Activated T-cell treated with anti-CD3 and anti-CD28 coated beads, Interleukin-2, amount 50 U/mL, for 1 hour (primary cell): ENCODE results near the gene HCN3.
A peak's percentile ranks its signal among the peaks of the same experiment; 100 is the strongest.

Source experiments
- DNase-seq: peaks from one replicate; pipeline ENCODE4 v3.0.0-alpha.2; 2020

Gene HCN3

GRCh38 chr1:155254714-155255242, 22.5 kb upstream of the HCN3 start:
- no peak for DNase-seq

DNA sequence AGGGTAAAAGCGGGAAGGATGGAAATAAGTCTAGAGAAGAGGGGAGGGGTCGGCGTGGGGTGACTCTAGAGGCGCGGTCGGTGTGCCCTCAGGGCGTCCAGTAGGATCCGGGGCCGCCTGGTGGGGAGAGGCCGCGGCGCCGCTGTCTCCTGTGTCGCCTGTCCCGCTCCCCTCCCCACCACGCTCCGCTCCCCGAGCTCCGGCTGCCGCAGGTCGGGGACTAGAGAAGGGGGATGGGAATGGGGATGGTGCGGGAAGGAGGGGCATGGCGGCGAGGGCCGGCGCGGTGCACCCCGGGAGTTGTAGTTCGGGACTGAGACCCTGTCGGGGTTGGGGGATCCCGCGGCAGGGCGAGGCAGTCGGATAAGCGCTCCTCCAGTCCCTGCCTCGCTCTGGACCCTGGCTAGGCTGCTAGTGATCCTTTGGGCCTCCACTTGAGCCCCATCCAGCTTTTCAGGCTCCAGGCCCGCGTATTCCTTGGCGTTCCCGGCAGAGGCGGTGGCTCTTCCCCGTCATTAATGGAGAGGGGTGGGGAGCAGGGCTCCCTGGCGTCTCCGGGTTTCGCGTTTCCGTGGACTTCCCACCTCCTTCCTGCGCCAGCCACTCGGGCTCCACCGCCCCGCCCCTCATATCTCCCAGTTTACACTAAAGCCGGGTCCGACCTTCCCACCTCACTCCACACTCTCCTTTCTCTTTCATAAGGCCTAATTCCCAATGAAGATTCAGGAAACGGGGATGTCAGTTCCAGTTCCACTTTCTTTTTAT, 21.8 kb upstream of the HCN3 start, which contains the start of gene ENTREP3:
Gene ENTREP3, minus strand, starts transcription at position 241 of the 765 bp plus-strand sequence. CDS start 606 bp downstream, outside the sequence.
- DNase-seq: peak; percentile 76

GRCh38 chr1:155256058-155256852, 21.0 kb upstream of the HCN3 start:
- DNase-seq: no peak

DNA sequence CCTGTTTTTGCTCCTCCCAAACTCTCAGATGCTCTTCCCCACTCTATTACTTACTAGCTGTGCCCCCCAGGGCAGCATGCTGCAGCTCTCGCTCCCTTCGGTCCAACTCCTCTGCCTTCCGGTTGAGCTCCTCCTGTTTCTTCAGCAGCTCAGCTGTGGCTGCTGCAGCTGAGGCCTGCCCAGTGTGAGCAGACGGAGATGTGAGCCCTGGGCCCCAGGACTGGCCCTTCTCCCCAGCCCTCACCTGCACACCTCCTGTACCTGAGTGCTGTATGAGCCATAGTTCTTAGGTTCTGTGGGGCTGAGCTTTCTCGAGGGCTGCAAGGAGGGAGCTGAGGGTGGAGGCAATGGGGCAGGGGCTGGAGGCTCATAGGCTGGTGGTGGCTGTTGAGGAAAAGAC, 17.0 kb upstream of the HCN3 start:
- DNase-seq: no peak

- DNase-seq: no peak
Observed at GRCh38 chr1:155261493-155261851, 15.8 kb upstream of the HCN3 start.

DNA sequence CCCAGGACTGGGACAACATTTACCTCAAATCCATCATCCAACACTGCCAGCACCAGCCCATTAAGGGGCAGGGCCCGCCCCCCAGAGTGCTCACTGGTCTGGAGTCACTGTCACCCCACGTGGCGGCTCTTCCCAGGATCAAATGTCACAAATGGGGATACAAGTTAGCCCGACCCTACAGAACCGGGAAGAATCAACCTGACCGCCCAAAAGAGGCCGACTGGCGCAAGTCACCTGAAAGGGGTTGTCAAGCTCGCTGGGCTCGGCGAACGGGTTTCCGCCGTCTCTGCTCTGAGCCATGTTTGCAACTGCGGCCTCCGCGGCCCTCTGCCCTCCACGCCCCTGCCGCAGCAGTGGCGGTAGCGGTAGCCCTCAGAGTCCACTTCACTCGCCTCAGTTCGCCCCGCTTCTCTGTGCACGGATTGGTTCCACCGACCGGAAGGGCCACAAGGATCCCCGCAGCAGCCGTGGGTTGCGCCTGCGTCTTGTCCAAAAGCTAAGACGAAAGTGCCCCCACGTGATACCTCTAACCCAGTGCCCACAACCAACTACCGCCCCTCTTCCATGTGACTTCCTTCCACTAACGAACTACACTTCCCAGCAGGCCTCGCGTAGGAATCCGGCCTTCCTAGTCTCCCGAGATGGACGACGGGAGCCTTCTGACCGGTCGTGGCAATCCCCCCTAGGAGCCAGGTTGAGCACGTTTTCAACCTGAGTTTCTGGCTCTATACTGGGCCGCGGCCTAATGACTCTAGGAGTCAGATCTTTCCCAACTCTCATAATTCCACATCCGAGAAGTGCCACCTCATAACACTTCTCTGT, 15.2 kb upstream of the HCN3 start, which contains the start of gene SCAMP3:
Gene SCAMP3, minus strand, starts transcription at position 509 of the 822 bp plus-strand sequence. Its CDS starts 209 bp downstream, at position 300.
- DNase-seq: peak; percentile 75

GRCh38 chr1:155263067-155263466, 14.2 kb upstream of the HCN3 start:
- DNase-seq: no peak

DNA sequence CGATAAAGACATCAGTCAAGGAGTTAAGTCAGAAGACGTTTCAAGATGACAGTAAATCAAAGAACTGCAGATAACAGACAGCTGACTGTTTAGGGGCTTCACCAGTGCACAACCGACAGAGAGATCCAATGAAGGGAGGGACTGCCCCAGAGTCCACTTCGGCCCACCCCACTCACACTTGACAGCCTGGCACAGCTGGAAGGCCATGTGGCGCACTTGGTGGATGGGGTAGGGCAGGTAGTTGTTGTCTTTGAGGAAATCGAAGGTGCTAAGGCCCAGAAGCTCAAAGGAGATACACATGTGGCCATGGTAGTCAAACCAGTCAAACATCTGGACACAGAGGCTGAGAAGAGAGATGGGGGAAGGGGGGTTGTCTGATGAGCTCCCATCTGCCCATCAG, 10.7 kb upstream of the HCN3 start:
- DNase-seq: no peak

DNA sequence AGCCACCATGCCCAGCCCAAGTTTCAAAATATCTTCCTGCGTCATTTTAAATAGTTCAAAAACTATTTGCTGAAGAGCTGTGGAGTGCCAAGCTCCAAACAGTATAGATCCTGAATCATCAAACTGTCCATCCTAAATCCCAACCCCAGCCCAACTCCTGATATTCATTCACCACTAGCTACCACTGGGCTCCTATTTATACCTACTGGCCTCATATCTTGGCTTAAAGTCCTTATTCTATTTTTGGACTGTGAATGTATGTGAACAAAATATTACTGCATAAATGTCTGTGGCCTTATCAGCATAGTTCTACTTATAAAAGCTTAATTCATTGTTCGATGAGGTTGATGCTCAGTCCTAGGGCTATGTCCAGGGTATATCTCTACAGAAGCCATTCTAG, 9.9 kb upstream of the HCN3 start:
- DNase-seq: no peak

- DNase-seq: no peak
Observed at GRCh38 chr1:155268630-155269029, 8.6 kb upstream of the HCN3 start.

GRCh38 chr1:155269381-155269780, 7.9 kb upstream of the HCN3 start:
- DNase-seq: no peak

DNA sequence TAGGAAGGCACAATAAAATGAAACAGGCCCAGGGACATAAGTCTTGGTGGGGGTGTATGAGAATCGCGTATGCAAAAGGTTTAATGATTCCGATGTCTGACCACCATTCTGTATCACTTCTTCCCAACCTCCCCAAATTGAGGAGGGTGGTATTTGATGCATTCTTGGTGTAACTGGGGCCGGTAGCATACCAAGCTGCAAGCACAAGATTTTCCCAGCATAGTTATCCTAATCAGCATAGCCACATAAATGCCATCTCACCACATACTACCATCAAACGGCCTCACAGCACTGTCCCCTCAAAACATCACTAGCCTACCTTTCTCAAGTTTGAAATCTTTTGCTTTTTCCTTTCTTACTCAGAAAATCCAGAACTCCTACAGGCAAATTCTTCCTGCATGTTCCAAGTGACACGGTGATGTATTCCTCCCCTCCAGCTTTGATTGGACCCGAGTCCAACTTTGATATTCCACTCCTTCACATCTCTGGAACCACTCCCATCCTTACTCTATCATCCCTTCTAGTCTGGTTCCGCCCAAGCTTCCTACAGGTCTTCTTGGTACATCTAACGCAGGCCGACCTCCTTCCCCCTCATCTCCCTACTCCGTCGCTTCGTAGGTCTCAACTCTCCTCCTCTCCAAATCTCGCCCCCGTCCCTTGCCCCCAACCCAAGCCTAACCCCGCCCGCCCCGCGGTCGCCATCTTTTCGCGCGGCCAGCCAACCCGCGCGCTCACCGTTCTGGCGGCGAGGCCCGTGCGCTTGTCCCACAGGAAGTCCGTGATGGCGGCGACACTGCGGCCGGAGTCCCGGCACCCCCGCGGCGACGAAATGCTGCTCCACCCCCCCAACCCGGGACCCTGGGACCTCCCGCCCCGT, 4.6 kb upstream of the HCN3 start:
- DNase-seq: no peak

DNA sequence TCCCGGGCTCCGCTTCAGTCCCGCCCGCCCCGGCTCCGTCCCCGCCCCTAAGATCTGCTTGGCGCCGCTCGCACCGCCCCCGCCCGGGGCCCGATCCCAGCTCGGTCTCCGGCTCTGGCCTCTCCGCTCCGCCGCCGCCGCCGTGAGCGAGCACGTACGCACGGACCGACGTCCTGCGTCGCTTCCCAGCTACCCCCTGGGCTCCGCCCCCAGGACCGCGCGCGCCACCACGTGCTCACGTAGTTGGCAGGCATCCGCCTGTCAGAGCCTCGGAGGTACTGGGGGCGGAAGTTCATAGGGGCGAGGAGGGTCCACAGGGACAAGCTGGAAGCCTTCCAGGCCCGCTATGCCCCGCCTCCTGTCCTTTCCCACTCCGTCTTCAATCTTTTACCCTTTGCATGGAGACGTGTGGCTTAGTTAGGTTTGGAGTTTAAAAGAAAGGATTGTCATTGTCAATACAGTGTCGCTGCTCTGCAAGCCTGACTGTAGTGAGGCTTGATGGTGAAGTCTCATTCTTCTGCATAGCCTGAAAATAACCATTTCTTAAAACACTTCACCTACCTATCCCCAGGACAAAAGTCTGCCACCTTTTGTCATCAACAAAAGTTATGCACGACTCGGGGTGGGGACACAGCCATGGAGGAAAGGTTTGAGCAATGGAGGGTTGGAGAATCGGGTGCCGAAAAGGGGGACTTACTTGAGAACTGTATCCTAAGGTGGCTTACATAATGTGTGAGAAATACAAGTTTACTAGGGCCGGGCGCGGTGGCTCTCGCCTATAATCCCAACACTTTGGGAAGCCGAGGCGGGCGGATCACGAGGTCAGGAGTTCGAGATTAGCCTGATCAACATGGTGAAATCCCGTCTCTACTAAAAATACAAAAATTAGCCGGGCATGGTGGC, 3.7 kb upstream of the HCN3 start, which contains the start of gene CLK2:
Gene CLK2, minus strand, starts transcription at position 162 of the 903 bp plus-strand sequence. CDS start 2,527 bp downstream, outside the sequence.
- DNase-seq: peak; percentile 93

DNA sequence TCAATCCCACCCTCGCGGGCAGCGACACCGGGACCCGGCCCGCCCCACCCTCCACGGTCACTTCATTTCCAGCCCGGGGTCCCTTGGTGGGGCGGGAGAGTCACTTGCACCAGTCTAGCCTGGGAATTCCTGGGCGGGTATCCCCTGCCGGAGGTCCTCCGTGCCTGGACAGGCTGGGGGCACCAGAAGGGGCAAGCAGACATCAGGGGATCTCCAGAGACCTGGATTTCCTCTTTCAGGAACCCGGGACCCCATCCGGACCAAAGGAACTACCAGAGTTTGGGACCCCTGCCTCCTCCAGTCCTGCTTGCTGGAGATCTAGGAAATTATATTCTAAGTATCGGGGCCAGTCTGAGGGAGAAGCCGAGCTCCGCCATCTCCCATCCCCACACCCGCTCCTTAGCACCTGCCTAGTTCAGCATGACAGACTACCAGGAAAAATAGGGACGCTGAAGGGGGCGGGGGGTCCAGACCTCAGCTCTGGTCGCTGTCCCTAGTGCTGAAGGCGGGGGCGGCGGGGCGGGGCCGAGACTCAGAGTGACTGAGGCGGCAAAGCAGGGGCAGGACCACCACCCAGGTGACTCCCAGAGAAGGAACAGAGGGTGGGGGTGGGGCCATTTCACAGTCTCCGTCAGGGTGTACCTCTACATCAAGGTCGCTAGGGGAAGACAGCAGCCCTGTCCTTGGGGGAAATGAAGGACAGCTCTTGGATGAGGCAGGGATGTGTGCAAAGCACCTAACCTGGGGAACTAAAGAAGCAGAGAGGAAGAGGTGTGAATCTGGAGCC, 832 bp downstream of the HCN3 start:
- peak; percentile 77 for DNase-seq

DNA sequence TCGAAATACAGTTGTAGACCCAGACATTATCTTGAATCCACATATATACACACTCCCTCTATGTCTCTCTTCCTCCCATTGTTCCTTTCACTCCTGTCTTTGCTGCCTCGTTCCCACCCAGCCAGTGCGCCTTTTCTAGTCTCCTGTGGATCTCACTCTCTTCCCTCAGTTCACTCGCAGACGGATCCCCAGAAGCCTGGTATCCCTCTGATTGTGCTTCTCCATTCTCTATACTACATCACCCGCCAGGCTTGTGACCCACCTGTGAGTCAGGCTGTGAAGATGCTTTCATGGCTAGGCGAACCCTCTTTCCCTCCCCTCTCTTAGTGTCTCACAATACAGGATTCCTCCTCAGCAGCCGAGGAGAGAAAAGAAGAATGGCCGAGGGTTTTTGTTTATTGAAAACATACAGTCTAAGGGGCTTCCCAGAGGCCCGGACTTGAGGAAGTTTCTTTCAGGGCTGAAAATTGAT, 1.5 kb downstream of the HCN3 start:
- DNase-seq: no peak

DNA sequence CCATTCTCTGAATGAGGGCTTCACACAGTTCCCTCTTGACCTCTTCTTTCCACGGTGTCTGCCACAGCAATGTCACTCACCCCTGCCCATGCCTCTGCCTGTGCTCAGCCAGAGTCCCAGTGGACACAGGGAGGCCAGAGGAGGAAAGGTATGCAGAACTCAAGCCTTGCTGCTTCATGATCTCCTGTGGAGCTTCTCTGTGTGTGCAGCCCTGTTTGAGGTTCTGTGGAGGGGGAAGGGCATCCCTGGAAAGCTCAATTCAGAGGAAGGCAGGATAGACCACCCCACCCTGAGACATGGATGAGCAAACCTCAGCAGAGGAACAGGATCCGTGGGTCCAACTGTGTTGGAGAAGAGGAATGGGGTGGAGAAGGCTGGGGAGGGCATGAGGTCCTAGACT, 2.0 kb downstream of the HCN3 start:
- DNase-seq: no peak

GRCh38 chr1:155282488-155283091, 5.3 kb downstream of the HCN3 start:
- no peak for DNase-seq

GRCh38 chr1:155284476-155284875, 7.2 kb downstream of the HCN3 start:
- DNase-seq: no peak

GRCh38 chr1:155285063-155285462, 7.8 kb downstream of the HCN3 start:
- DNase-seq: no peak
